ENCODE data around the gene TMEM231. TPM values are rescaled to one million over a fixed set of nuclear protein-coding genes. Genes with fewer than 3 reads are reported as not detected.
"Not testable (repeated sequence)": the region's sequence is repeated elsewhere in the genome, so short reads cannot be mapped to it uniquely, and the experiment has no call there.

The TMEM231 gene
- total and polyA plus RNA-seq, 2 experiments from 2014 or later = 17.1 to 20.3 TPM

GRCh38 chr16:75503801-75504200 lies 52.3 kb downstream of the TMEM231 start:
- no peaks in the 10 kb centered on the region for H3K9me3 ChIP-seq (ENCODE audit: low read depth)
- H3K4me3 ChIP-seq = no peak overlapping the region
- H3K36me3 ChIP-seq = no peaks in the 10 kb centered on the region
- H3K27me3 ChIP-seq = no peaks in the 10 kb centered on the region
- no peak overlapping the region for H3K27ac ChIP-seq
- TF ChIP-seq CTCF (IDR thresholded peaks at IDR 0.05; ENCODE audit: low read depth, low read length) = no peak
- peaks cover 6% of the 10 kb centered on the region for H3K4me1 ChIP-seq (ENCODE audit: low read depth)
- no peak for DNase-seq (ENCODE audit: low read depth in 1 of 2, low spot score in 1 of 2)

- Histone ChIP-seq H3K36me3 (no peaks in the 10 kb centered on the region), H3K4me3 (no peak overlapping the region), H3K4me1 (ENCODE audit: low read depth) (peaks cover 11% of the 10 kb centered on the region), H3K27ac (no peak overlapping the region), H3K27me3 (no peaks in the 10 kb centered on the region), H3K9me3 (ENCODE audit: low read depth) (no peaks in the 10 kb centered on the region)
- DNase-seq (ENCODE audit: low read depth in 1 of 2, low spot score in 1 of 2) = no peak
- no peak for TF ChIP-seq CTCF (IDR thresholded peaks at IDR 0.05; ENCODE audit: low read depth, low read length)
Observed at GRCh38 chr16:75502916-75503605, 53.0 kb downstream of the TMEM231 start.

- H3K36me3 ChIP-seq; H3K27ac ChIP-seq; H3K27me3 ChIP-seq; H3K4me3 ChIP-seq; H3K9me3 ChIP-seq (ENCODE audit: low read depth): not testable (repeated sequence)
- peak in 1 of 2 donors; percentile 69 for DNase-seq (ENCODE audit: low read depth in 1 of 2, low spot score in 1 of 2)
- H3K4me1 ChIP-seq (ENCODE audit: low read depth) = peaks cover 11% of the 10 kb centered on the region
Observed at GRCh38 chr16:75501820-75502219, 54.2 kb downstream of the TMEM231 start.

GRCh38 chr16:75501359-75501758 lies 54.7 kb downstream of the TMEM231 start:
- Histone ChIP-seq H3K4me3 (no peak overlapping the region), H3K36me3 (no peaks in the 10 kb centered on the region), H3K27me3 (no peaks in the 10 kb centered on the region), H3K4me1 (ENCODE audit: low read depth) (peaks cover 11% of the 10 kb centered on the region), H3K9me3 (ENCODE audit: low read depth) (no peaks in the 10 kb centered on the region), H3K27ac (no peak overlapping the region)
- DNase-seq (ENCODE audit: low read depth in 1 of 2, low spot score in 1 of 2) = no peak
- no peak for TF ChIP-seq CTCF (IDR thresholded peaks at IDR 0.05; ENCODE audit: low read depth, low read length)

GRCh38 chr16:75498605-75499322 lies 57.3 kb downstream of the TMEM231 start:
- H3K4me1 ChIP-seq (ENCODE audit: low read depth) = peaks cover 11% of the 10 kb centered on the region
- not testable (repeated sequence) for H3K4me3 ChIP-seq; H3K36me3 ChIP-seq; H3K9me3 ChIP-seq (ENCODE audit: low read depth)
- peaks cover 13% of the 10 kb centered on the region for H3K27me3 ChIP-seq
- DNase-seq (ENCODE audit: low read depth in 1 of 2, low spot score in 1 of 2) = peak in 1 of 2 donors; percentile 55
- H3K27ac ChIP-seq = peak overlapping the region; percentile 51

- Histone ChIP-seq H3K4me3 (no peak overlapping the region), H3K27me3 (peaks cover 14% of the 10 kb centered on the region), H3K36me3 (no peaks in the 10 kb centered on the region), H3K9me3 (ENCODE audit: low read depth) (no peaks in the 10 kb centered on the region), H3K4me1 (ENCODE audit: low read depth) (peaks cover 11% of the 10 kb centered on the region), H3K27ac (no peak overlapping the region)
- DNase-seq (ENCODE audit: low read depth in 1 of 2, low spot score in 1 of 2) = no peak
- no peak for TF ChIP-seq CTCF (IDR thresholded peaks at IDR 0.05; ENCODE audit: low read depth, low read length)
Observed at GRCh38 chr16:75497558-75497957, 58.5 kb downstream of the TMEM231 start.

Data from cardiac muscle cell (in vitro differentiated cells and primary cell).